H1 (cell line): Measurements from ENCODE around the gene MYOM1. TPM values are rescaled to one million over a fixed set of nuclear protein-coding genes. Genes with fewer than 3 reads are reported as not detected.

ENCODE experiments used
- polyA plus RNA-seq, 7 experiments: library from polyadenylated mRNA; depleted of rRNA in 3 of 7; stranded (reverse) in 5 of 7; unstranded in 2 of 7; fragments of >200 nt in 5 of 7; fragments of 200-250 nt in 2 of 7; gene quantifications; 1 replicate in 5 of 7; 2 replicates in 1 of 7; 4 replicates in 1 of 7; pipeline versions ENCODE4 v1.2.1 to v1.2.3, GENCODE V29; 2011 to 2013; ENCODE audit warnings: missing spikeins in 2 of 7, mixed read lengths in 2 of 7
- total RNA-seq: library from RNA; stranded (reverse); fragmentation: NEBNext Ultra II Directional; extraction: Animal tissue kit (Norgen Biotek cat#: 25700); gene quantifications from 2 replicates; pipeline ENCODE4 v1.2.1, GENCODE V29; 2021
- TF ChIP-seq, protein P1 (sequence below): fragments of 300-600 bp; sonication (generic); IDR thresholded peaks from 2 replicates; pipeline ENCODE4 v1.7.1; 2012; ENCODE audit warnings: low read length, moderate library complexity, mild to moderate bottlenecking, inconsistent platforms; ENCODE audit not compliant: insufficient replicate concordance

MYOM1 gene
- total and polyA plus RNA-seq, 2 of the 8 experiments (the other 6 are each of a cell fraction or from before 2014, with no cell fraction given) = 0.06 to 0.32 TPM

DNA sequence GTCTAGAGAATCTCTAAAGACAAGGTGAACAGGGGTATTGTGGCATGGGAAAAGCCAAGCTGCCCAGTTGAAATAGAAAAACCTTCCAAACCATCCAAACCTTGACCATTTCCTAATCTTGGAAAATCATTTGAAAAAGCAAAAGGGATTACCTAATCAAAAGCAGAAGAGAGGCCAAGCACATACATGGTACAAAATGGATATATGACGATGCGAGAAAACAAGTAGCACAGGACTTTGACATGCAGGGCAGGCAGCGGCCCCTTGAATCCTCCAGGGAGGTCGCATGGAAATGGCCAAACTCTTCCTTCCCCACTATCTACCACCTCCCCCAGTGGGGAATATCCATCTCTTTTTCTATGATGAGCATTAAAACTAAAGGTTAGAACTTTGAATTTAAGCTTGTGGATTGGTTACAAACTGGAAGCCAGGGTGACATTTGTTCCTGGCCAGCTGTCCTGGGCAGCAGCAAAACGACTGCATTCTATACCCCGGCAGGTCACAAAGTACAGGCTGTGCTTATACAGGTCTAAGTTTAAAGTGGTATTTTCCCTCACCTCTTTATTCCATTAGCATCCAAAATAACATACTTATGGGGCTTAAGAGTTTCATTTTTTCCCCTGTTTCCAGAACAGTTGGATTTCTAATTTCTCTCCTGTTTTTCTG lies 24.7 kb downstream of the MYOM1 start (continued):
- TF ChIP-seq, protein P1, sequence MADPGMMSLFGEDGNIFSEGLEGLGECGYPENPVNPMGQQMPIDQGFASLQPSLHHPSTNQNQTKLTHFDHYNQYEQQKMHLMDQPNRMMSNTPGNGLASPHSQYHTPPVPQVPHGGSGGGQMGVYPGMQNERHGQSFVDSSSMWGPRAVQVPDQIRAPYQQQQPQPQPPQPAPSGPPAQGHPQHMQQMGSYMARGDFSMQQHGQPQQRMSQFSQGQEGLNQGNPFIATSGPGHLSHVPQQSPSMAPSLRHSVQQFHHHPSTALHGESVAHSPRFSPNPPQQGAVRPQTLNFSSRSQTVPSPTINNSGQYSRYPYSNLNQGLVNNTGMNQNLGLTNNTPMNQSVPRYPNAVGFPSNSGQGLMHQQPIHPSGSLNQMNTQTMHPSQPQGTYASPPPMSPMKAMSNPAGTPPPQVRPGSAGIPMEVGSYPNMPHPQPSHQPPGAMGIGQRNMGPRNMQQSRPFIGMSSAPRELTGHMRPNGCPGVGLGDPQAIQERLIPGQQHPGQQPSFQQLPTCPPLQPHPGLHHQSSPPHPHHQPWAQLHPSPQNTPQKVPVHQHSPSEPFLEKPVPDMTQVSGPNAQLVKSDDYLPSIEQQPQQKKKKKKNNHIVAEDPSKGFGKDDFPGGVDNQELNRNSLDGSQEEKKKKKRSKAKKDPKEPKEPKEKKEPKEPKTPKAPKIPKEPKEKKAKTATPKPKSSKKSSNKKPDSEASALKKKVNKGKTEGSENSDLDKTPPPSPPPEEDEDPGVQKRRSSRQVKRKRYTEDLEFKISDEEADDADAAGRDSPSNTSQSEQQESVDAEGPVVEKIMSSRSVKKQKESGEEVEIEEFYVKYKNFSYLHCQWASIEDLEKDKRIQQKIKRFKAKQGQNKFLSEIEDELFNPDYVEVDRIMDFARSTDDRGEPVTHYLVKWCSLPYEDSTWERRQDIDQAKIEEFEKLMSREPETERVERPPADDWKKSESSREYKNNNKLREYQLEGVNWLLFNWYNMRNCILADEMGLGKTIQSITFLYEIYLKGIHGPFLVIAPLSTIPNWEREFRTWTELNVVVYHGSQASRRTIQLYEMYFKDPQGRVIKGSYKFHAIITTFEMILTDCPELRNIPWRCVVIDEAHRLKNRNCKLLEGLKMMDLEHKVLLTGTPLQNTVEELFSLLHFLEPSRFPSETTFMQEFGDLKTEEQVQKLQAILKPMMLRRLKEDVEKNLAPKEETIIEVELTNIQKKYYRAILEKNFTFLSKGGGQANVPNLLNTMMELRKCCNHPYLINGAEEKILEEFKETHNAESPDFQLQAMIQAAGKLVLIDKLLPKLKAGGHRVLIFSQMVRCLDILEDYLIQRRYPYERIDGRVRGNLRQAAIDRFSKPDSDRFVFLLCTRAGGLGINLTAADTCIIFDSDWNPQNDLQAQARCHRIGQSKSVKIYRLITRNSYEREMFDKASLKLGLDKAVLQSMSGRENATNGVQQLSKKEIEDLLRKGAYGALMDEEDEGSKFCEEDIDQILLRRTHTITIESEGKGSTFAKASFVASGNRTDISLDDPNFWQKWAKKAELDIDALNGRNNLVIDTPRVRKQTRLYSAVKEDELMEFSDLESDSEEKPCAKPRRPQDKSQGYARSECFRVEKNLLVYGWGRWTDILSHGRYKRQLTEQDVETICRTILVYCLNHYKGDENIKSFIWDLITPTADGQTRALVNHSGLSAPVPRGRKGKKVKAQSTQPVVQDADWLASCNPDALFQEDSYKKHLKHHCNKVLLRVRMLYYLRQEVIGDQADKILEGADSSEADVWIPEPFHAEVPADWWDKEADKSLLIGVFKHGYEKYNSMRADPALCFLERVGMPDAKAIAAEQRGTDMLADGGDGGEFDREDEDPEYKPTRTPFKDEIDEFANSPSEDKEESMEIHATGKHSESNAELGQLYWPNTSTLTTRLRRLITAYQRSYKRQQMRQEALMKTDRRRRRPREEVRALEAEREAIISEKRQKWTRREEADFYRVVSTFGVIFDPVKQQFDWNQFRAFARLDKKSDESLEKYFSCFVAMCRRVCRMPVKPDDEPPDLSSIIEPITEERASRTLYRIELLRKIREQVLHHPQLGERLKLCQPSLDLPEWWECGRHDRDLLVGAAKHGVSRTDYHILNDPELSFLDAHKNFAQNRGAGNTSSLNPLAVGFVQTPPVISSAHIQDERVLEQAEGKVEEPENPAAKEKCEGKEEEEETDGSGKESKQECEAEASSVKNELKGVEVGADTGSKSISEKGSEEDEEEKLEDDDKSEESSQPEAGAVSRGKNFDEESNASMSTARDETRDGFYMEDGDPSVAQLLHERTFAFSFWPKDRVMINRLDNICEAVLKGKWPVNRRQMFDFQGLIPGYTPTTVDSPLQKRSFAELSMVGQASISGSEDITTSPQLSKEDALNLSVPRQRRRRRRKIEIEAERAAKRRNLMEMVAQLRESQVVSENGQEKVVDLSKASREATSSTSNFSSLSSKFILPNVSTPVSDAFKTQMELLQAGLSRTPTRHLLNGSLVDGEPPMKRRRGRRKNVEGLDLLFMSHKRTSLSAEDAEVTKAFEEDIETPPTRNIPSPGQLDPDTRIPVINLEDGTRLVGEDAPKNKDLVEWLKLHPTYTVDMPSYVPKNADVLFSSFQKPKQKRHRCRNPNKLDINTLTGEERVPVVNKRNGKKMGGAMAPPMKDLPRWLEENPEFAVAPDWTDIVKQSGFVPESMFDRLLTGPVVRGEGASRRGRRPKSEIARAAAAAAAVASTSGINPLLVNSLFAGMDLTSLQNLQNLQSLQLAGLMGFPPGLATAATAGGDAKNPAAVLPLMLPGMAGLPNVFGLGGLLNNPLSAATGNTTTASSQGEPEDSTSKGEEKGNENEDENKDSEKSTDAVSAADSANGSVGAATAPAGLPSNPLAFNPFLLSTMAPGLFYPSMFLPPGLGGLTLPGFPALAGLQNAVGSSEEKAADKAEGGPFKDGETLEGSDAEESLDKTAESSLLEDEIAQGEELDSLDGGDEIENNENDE = no peak
